KMS-11 (cell line): Measurements from ENCODE around the gene SLC2A10.

ENCODE experiments used
- H2AFZ ChIP-seq: fragments of 200-600 bp; sonication (generic); 2 replicates; pipeline ENCODE4 v1.6.1; 2016; ENCODE audit warnings: antibody characterized with exemption, mixed run types, low read depth
- H3K27ac ChIP-seq: fragments of 200-600 bp; sonication (generic); 2 replicates; pipeline ENCODE4 v1.6.1; 2016; ENCODE audit warnings: mild to moderate bottlenecking, mixed run types
- H3K27me3 ChIP-seq: fragments of 200-600 bp; sonication (generic); 2 replicates; pipeline ENCODE4 v1.6.1; 2017; ENCODE audit warnings: mild to moderate bottlenecking, low read depth, mixed run types, moderate library complexity; ENCODE audit not compliant: insufficient read depth
- H3K36me3 ChIP-seq: fragments of 200-600 bp; sonication (generic); 2 replicates; pipeline ENCODE4 v1.6.1; 2017; ENCODE audit warnings: mild to moderate bottlenecking, mixed run types; ENCODE audit not compliant: insufficient read depth
- H3K4me1 ChIP-seq: fragments of 200-600 bp; sonication (generic); 2 replicates; pipeline ENCODE4 v1.6.1; 2016; ENCODE audit warnings: mild to moderate bottlenecking, low read depth, mixed run types; ENCODE audit not compliant: poor library complexity, severe bottlenecking
- H3K4me2 ChIP-seq: fragments of 200-600 bp; sonication (generic); 2 replicates; pipeline ENCODE4 v1.7.0; 2016; ENCODE audit warnings: mild to moderate bottlenecking, mixed run types
- H3K4me3 ChIP-seq: fragments of 200-600 bp; sonication (generic); IDR thresholded peaks from 2 replicates; pipeline ENCODE4 v1.6.1; 2017; ENCODE audit warnings: low read depth, low read length, mixed read lengths; ENCODE audit not compliant: insufficient read depth
- H3K79me2 ChIP-seq: fragments of 200-600 bp; sonication (generic); 2 replicates; pipeline ENCODE4 v1.6.1; 2016; ENCODE audit warnings: low read depth, mixed run types; ENCODE audit not compliant: insufficient read depth
- H3K9ac ChIP-seq: fragments of 200-600 bp; sonication (generic); 2 replicates; pipeline ENCODE4 v1.6.1; 2016; ENCODE audit warnings: mild to moderate bottlenecking, mixed run types
- H4K20me1 ChIP-seq: fragments of 200-600 bp; sonication (generic); 2 replicates; pipeline ENCODE4 v1.6.1; 2016; ENCODE audit warnings: mild to moderate bottlenecking, mixed run types; ENCODE audit not compliant: insufficient read depth
- CTCF ChIP-seq: fragments of 200-600 bp; sonication (generic); conservative IDR thresholded peaks from 2 replicates; pipeline ENCODE4 v1.6.1; 2017; ENCODE audit warnings: low read depth, mild to moderate bottlenecking, antibody characterized with exemption, low read length, moderate library complexity, mixed read lengths

The SLC2A10 gene

GRCh38 chr20:46724343-46724959 lies 15.0 kb downstream of the SLC2A10 start:
- no peak overlapping the region for H3K27ac ChIP-seq
- no peaks in the 10 kb centered on the region for H3K79me2 ChIP-seq
- no peaks in the 10 kb centered on the region for H3K27me3 ChIP-seq

GRCh38 chr20:46725186-46726165 lies 16.0 kb downstream of the SLC2A10 start:
- no peaks in the 10 kb centered on the region for H3K27me3 ChIP-seq
- H4K20me1 ChIP-seq: no peaks in the 10 kb centered on the region

More at GRCh38 chr20:46724343-46724959, 15.0 kb downstream of the SLC2A10 start:
- H3K36me3 ChIP-seq: no peaks in the 10 kb centered on the region
- no peak overlapping the region for H3K9ac ChIP-seq
- no peak overlapping the region for H3K4me2 ChIP-seq
- no peak for TF ChIP-seq CTCF
- no peaks in the 10 kb centered on the region for H3K4me1 ChIP-seq
- H2AFZ ChIP-seq: no peak overlapping the region
- H4K20me1 ChIP-seq: no peaks in the 10 kb centered on the region
- H3K4me3 ChIP-seq: no peak overlapping the region

GRCh38 chr20:46731770-46732169 lies 22.3 kb downstream of the SLC2A10 start:
- Histone ChIP-seq H3K27me3 (no peaks in the 10 kb centered on the region), H2AFZ (no peak overlapping the region), H3K36me3 (no peaks in the 10 kb centered on the region), H3K4me2 (no peak overlapping the region), H3K79me2 (no peaks in the 10 kb centered on the region), H3K9ac (no peak overlapping the region), H3K4me3 (no peak overlapping the region), H4K20me1 (no peaks in the 10 kb centered on the region), H3K27ac (no peak overlapping the region), H3K4me1 (no peaks in the 10 kb centered on the region)
- TF ChIP-seq CTCF: no peak

More at GRCh38 chr20:46725186-46726165, 16.0 kb downstream of the SLC2A10 start:
- Histone ChIP-seq H3K9ac (no peak overlapping the region), H3K4me1 (no peaks in the 10 kb centered on the region), H3K4me3 (no peak overlapping the region), H3K4me2 (no peak overlapping the region), H3K79me2 (no peaks in the 10 kb centered on the region), H3K36me3 (no peaks in the 10 kb centered on the region), H3K27ac (no peak overlapping the region), H2AFZ (no peak overlapping the region)
- no peak for TF ChIP-seq CTCF

- TF ChIP-seq CTCF: no peak
- Histone ChIP-seq H3K27ac (no peak overlapping the region), H3K9ac (no peak overlapping the region), H4K20me1 (no peaks in the 10 kb centered on the region), H3K4me1 (no peaks in the 10 kb centered on the region), H3K79me2 (no peaks in the 10 kb centered on the region), H3K36me3 (no peaks in the 10 kb centered on the region), H3K4me3 (no peak overlapping the region), H2AFZ (no peak overlapping the region), H3K27me3 (no peaks in the 10 kb centered on the region), H3K4me2 (no peak overlapping the region)
Observed at GRCh38 chr20:46735436-46735835, 26.0 kb downstream of the SLC2A10 start.
